GM18520 (cell line): ENCODE results near the gene PLB1.

Source experiments
- ATAC-seq: cut with Tn5 transposase; IDR thresholded peaks from one replicate; pipeline ENCODE4 v1.9.1; 2021; ENCODE audit not compliant: unreplicated experiment

PLB1 gene

GRCh38 chr2:28639836-28640235, 144.0 kb downstream of the PLB1 start:
- ATAC-seq: no peak

DNA sequence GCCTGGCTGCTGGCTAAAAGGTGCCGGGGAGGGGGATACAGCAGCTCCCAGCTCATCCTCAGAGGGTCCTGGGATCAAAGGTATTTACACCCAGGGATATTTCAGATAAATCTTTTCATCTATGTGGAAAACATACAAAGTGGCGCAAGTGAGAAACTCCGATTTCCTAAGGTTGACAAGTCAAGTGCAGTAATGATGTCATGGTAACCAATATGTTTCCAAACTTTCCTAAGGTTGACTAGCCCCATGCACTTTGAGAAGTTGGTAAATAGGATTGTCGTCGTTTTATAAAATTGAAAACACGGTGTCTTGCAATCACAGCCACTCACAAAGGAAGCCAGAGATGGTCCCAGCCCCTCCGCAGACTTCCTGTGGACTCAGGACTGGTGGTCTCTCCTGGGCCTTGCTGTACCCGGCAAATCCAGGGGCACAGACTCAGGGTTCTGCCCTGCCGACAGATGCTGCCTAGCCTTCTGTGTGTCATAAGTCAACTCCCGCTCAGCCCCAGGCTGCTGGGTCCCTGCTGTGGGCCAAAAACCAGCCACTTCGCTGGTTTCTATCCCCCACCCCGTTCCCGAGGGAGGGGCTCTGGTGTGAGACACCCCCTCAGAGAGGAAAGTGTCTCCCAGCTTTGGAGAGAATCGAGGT, 144.5 kb downstream of the PLB1 start:
- ATAC-seq: no peak

DNA sequence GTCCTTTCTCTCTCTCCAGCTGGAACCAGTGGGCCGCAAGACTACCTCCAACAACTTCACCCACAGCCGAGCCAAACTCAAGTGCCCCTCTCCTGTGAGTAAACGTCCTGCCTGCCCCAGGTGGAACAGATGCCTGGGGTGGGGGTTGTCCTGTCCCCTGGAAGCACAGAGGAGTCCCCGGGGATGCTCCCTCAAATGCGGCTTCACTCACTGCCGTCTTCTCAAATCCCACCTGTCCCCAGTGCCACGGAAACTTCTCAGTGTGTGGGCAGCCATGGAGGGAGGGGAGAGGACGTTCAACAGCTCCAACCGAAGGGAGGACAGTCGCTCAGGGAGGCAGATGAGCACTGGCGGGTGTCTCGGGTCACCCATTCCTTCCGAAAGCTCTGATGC, 145.0 kb downstream of the PLB1 start:
- ATAC-seq: no peak

- ATAC-seq: no peak
These were observed 146.9 kb downstream of the PLB1 start for GRCh38 chr2:28642796-28643195.

- no peak for ATAC-seq
These were observed 147.5 kb downstream of the PLB1 start for GRCh38 chr2:28643327-28643726.

GRCh38 chr2:28643911-28644334, 148.1 kb downstream of the PLB1 start:
- no peak for ATAC-seq

- no peak for ATAC-seq
These were observed 148.9 kb downstream of the PLB1 start for GRCh38 chr2:28644760-28645159.

- ATAC-seq: no peak
These were observed 149.7 kb downstream of the PLB1 start for GRCh38 chr2:28645553-28645952.

- no peak for ATAC-seq
These were observed 151.8 kb downstream of the PLB1 start for GRCh38 chr2:28647682-28648081.

- no peak for ATAC-seq
These were observed 152.3 kb downstream of the PLB1 start for GRCh38 chr2:28648147-28648546.

DNA sequence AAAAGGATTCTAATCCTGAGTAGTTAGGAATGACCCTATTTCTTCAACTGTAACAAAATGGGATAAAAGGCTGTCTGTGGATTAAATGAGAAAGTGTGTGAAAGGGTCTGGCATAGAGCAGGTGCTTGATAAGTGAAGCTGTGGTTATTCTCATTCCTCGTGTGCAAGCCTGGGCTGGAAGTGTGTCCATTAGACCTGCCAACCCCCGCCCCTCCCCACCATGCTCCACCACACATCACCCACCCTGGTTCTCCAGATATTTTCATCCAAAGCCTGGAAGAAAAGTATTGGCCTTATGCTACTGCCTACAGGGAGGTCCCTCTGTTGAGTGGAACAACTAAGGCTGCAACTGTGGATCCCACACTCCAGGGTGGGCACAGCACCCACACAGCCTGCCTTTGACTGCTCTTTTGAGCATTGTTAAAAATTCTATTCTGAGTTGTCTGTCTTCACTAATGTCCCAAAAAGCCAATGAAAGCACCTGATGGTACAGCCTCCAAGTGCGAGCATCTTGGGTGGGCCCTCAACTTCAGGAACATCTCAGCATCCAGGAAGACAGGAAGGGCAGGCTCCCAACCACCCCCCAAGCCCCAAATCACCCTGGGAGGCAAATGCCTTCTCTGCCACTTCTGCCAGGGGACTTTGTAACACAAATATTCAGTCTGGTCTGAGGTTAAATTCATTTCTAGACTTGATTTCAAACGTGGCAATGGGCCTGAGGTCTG, 153.0 kb downstream of the PLB1 start:
- ATAC-seq: no peak

GRCh38 chr2:28649481-28650265, 153.8 kb downstream of the PLB1 start:
- ATAC-seq: peak; percentile 46

GRCh38 chr2:28650266-28650584, 154.4 kb downstream of the PLB1 start:
- no peak for ATAC-seq

- no peak for ATAC-seq
These were observed 156.4 kb downstream of the PLB1 start for GRCh38 chr2:28652217-28652616.

GRCh38 chr2:28653892-28654662, 158.2 kb downstream of the PLB1 start:
- ATAC-seq: no peak

GRCh38 chr2:28654663-28655320, 158.9 kb downstream of the PLB1 start:
- ATAC-seq: no peak

DNA sequence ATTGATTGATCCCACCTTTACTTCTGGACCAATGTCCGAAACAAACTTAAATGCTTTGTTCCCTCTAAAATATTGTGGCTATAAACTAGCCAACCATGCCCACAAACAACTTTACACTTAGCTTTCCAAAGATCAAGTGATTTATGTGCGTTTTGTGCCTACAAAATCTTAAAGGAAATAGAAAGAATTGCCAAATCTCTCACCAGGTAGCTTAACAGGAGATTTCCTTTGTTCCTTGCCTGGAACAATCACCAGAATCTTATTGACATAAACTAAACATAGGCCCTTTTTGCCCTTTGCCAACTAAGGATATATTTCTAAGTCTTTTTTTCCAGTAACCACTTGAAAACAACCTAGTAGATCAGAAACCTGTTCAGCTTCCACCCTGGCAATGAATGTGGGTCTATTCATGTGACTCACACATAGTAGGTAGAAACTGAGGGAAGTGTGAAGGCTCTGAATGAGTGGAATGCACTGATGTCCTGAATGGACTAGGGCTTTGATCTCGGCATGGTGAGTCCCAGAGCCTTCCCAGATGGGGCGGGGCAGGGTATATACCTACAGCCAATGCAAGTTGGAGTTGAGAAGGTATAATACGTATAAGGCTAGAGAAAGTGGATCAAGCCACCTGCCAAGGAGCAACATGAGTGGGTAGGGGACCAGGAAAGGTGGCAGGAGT, 161.2 kb downstream of the PLB1 start:
- no peak for ATAC-seq

- no peak for ATAC-seq
These were observed 162.5 kb downstream of the PLB1 start for GRCh38 chr2:28658369-28658768.

DNA sequence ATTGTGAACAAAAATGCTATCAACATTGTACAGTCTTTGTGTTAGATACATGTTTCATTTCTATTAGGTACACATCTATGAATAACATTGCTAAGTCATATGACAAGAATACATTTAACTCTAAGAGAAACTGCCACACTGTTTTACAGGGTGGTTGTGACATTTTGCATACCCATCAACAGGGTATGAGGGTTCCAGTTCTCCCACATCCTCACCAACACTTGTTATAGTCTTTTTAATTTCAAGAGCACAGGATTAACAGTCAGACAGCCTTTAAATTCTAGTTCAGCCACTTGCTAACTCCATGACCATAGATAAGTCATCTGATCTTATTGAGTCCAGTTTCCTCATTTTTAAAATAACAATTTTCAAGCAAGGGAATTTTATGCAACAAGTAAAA, 163.3 kb downstream of the PLB1 start:
- ATAC-seq: no peak

GRCh38 chr2:28661589-28662001, 165.7 kb downstream of the PLB1 start:
- ATAC-seq: no peak
